Jurkat, Clone E6-1 (cell line): ENCODE results near the gene ATP1B1.
"Not testable (repeated sequence)": the region's sequence is repeated elsewhere in the genome, so short reads cannot be mapped to it uniquely, and the experiment has no call there.

Experiments used
- DNase-seq: peaks from one replicate; pipeline ENCODE4 v3.0.0-alpha.2; 2011; ENCODE audit warnings: low read depth, low spot score
- H3K4me3 ChIP-seq: 2 replicates; pipeline ENCODE4 v1.5.1; 2011; ENCODE audit warnings: mild to moderate bottlenecking, low read length, control low read depth, moderate library complexity

Gene ATP1B1

DNA sequence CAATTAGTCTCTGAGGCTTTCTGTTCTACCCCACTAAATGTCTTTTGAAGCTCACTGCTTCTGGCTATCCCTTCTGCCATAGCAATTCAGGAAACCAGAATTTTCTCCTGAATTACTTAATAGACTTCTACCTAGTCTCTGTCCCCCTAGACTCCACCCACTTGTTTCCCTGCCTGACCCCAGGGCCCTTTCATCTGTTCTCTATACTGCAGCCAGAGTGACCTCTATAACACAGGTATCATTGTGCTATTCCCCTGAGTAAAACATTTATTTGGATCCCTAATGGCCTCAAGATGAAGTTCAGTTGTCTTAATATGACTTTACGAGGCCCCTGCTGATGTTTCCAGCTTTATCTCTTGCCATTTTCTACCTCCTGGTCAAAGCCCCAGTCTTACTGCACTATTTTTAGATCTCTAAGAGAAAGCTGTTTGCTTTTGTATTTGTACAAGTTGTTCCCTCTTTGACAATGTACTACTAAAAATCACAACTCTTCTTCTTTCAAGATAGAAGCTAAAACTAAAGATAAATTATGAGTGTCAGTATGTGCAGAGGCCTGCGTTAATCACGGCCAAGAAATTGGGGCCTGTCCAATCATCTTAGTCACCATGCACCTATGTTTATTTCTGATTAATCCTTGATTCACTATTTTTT is 54.5 kb downstream of the ATP1B1 start:
- no peak overlapping the region for H3K4me3 ChIP-seq
- DNase-seq: no peak

GRCh38 chr1:169161496-169162194 is 55.2 kb downstream of the ATP1B1 start:
- no peak for DNase-seq
- H3K4me3 ChIP-seq: no peak overlapping the region

GRCh38 chr1:169163059-169163458 is 56.6 kb downstream of the ATP1B1 start:
- H3K4me3 ChIP-seq: no peak overlapping the region
- DNase-seq: no peak

- no peak for DNase-seq
- H3K4me3 ChIP-seq: no peak overlapping the region
Measured at GRCh38 chr1:169175461-169175860, 69.0 kb downstream of the ATP1B1 start.

GRCh38 chr1:169179431-169179830 is 72.9 kb downstream of the ATP1B1 start:
- DNase-seq, H3K4me3 ChIP-seq: not testable (repeated sequence)

DNA sequence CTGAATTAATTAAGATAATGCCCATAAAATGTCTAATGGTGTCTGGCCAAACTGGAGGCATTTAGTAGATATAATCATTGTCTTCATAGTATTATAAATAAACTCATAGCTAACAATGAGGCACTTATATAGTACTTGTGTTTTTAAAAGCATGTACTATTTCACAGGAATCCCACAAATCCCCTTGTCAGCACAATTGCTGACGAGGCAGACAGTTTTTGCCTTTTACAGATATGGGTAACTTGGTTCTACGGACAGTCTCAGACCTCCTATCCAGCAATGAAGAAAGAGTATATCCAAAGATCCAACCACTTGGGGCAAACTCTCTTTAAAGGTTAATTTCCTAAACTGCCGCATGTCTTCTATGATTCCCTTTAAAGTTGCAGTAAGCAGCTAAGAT is 73.7 kb downstream of the ATP1B1 start:
- no peak overlapping the region for H3K4me3 ChIP-seq
- no peak for DNase-seq
